Right atrium auricular region (tissue), 2 donors: ENCODE measurements around the gene SPOCK2. TPM values are rescaled to one million over a fixed set of nuclear protein-coding genes. Genes with fewer than 3 reads are reported as not detected.

Experiments used
- DNase-seq: peaks from one replicate; pipeline ENCODE4 v3.0.0-alpha.2; 2019; ENCODE audit warnings: low spot score
- H3K27ac ChIP-seq, 2 donors: fragments of 200-600 bp; sonication (generic); 1 replicate in 1 of 2; 2 replicates in 1 of 2; pipeline ENCODE4 v1.5.1; 2016 to 2019
- H3K27me3 ChIP-seq, 2 donors: fragments of 200-600 bp; sonication (generic); one replicate each; pipeline versions ENCODE4 v1.5.1 to v1.6.0; 2017 to 2019
- H3K36me3 ChIP-seq: fragments of 200-600 bp; sonication (generic); one replicate; pipeline ENCODE4 v1.5.1; 2016
- H3K4me1 ChIP-seq, 2 donors: fragments of 200-600 bp; sonication (generic); one replicate each; pipeline versions ENCODE4 v1.5.1 to v1.6.0; 2017 to 2019
- H3K4me3 ChIP-seq, 2 donors: fragments of 200-600 bp; sonication (generic); 1 replicate in 1 of 2; 2 replicates in 1 of 2; pipeline ENCODE4 v1.5.1; 2017 to 2019; ENCODE audit warnings: mild to moderate bottlenecking in 1 of 2, moderate library complexity in 1 of 2
- H3K9me3 ChIP-seq, 2 donors: fragments of 200-600 bp; sonication (generic); one replicate each; pipeline ENCODE4 v1.5.1; 2019
- CTCF ChIP-seq, 2 donors: fragments of 200-600 bp; sonication (generic); IDR thresholded peaks; one replicate each; pipeline ENCODE4 v1.5.1; 2019; ENCODE audit warnings: antibody characterized with exemption in 2 of 2
- total RNA-seq, 2 donors: library from RNA; depleted of rRNA; stranded (reverse); fragments of >200 nt; gene quantifications; one replicate each; pipeline ENCODE4 v1.1.0, GENCODE V29; 2016

Gene SPOCK2
- total RNA-seq, 2 donors from 2014 or later, result 19.3 to 19.8 TPM

DNA sequence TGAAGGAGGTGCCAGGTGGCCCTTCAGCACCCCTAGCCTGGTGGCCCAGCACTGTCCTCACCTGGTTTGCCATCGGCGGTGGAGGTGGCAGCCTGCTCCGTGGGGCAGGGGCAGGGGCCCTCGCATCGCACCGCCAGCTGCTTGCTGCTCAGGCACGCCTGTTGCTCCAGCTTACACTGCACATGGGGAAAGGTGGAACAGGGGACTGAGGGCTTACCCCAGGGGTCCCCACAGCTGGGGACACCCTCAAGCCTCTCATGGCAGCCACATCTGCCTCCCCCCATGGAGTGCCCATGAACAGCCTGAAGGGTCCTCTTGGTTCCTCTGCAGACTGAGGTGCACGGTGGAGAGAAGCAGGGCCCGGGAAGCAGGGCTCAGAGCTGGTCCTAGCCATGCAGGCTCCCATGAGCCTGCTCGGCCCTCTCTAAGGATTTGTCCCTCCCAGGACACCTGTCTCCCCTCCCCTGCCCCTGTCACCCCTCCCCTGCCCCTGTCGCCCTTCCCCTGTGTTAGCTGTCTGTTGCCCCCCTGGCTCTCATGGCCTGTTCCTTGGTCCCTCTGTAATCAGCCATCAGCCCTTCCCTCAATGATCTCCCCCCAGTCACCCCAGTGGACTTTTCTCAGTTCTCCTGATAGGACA, 20.1 kb downstream of the SPOCK2 start:
- H3K4me1 ChIP-seq, result peaks cover 0 to 33% of the 10 kb centered on the region in 2 donors
- H3K27me3 ChIP-seq, result no peaks in the 10 kb centered on the region
- H3K27ac ChIP-seq, result no peak overlapping the region
- no peak overlapping the region for H3K4me3 ChIP-seq
- DNase-seq, result no peak
- no peaks in the 10 kb centered on the region for H3K36me3 ChIP-seq
- no peak for TF ChIP-seq CTCF (IDR thresholded peaks at IDR 0.05)
- H3K9me3 ChIP-seq, result no peaks in the 10 kb centered on the region

DNA sequence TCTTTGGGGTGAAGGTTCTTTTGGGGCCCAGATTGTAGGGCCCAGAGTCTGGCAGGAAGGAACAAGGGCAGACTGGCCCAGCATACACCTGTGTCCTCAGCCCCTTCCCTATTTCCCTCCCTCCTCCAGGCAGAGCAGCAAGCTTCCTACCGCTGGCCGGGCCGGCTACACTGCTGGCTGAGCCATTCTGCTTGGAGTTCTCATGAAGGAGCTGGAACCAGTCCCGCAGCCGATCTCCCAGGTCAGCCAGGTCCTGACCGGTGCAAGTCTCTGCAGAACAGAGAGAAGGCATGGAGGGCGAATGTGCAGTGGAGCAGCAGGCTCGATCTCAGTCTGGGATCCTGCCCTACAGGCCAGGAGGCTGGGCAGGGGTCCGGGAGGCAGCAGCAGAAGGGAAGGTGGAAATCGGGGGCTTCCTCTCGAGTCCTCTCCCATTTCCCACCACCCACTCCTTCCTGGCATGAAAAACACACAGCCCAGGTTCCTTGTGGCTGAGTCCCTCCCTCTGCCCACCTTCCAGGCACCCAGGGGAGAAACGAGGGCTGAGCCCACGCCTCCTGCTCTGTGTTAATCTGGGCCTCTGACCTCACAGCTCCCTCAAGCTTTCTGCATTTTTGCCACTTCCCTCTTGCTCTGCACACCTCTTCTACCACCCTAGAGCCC, 20.8 kb downstream of the SPOCK2 start:
- H3K4me1 ChIP-seq, result peaks cover 0 to 31% of the 10 kb centered on the region in 2 donors
- no peaks in the 10 kb centered on the region for H3K9me3 ChIP-seq
- H3K36me3 ChIP-seq, result no peaks in the 10 kb centered on the region
- no peak overlapping the region for H3K4me3 ChIP-seq
- no peak overlapping the region for H3K27ac ChIP-seq
- no peak for DNase-seq
- TF ChIP-seq CTCF (IDR thresholded peaks at IDR 0.05), result no peak
- no peaks in the 10 kb centered on the region for H3K27me3 ChIP-seq

- peaks cover 0 to 31% of the 10 kb centered on the region in 2 donors for H3K4me1 ChIP-seq
- no peak overlapping the region for H3K27ac ChIP-seq
- H3K4me3 ChIP-seq, result no peak overlapping the region
- no peak for TF ChIP-seq CTCF (IDR thresholded peaks at IDR 0.05)
- no peaks in the 10 kb centered on the region for H3K27me3 ChIP-seq
- no peaks in the 10 kb centered on the region for H3K9me3 ChIP-seq
- DNase-seq, result no peak
- no peaks in the 10 kb centered on the region for H3K36me3 ChIP-seq
Observed at GRCh38 chr10:72066318-72067284, 21.8 kb downstream of the SPOCK2 start.

DNA sequence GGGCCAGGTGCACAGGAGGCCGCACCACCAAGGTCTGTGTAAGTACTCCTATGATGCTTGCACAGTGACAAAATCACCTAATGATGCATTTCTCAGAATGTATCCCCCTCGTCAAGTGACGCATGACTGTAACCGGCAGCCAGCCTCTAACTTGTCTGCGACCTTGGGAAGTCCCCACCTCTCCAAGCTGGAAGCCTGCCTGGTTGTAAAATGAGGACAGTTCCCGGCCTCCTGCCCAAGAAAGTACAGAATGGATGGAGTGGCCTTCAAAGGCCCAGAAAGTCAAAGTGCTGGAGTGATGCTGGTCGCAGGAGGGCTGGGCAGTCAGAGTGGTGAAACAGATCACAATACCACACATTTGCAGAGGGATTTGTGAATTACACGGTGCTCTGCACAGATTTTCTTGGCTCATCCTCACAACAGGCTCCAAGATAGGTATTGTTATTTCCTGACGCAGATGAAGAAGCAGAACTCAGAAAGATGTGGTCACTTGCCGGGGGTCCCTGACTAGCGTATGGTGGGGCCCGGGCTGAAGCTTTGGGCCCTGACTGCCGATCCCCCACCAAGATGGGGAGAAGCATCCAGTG, 22.8 kb downstream of the SPOCK2 start:
- no peaks in the 10 kb centered on the region for H3K36me3 ChIP-seq
- no peak for DNase-seq
- no peaks in the 10 kb centered on the region for H3K27me3 ChIP-seq
- peaks cover 0 to 31% of the 10 kb centered on the region in 2 donors for H3K4me1 ChIP-seq
- H3K4me3 ChIP-seq, result no peak overlapping the region
- H3K27ac ChIP-seq, result peak overlapping the region in 1 of 2 donors; percentile 25
- H3K9me3 ChIP-seq, result no peaks in the 10 kb centered on the region
- no peak for TF ChIP-seq CTCF (IDR thresholded peaks at IDR 0.05)

DNA sequence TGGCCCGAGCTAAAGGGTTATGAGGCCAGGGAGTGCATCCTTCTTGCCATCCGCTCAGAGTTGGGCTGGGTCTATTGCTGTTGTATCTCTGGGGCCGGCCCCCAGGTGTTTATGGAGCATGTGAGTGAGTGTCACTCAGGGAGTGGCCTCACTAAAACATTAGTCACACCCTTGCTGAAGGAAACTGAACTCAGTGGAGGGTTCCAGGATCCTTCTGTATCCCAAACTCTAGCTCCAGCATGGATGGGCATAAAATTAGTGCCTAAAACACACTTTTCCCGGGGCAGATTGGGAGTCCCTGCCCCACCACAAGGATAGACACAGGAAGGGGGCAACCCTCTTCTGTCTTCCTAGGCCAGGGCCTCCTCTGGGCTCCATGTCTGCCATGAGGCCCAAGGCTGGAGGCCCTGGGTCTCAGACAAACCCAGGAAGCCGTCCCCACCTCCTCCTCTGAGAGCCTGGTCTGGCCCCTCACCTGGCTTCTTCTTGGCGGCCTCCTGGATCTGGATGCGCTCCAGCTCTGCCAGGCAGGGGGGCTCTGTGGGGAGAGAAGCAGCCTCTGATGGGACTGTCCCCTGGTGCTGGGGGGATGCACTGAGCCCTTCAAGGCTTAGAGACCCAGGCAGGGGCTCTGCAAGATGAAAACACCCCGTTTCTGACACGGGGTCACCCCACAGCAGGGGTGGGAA, 24.5 kb downstream of the SPOCK2 start:
- no peaks in the 10 kb centered on the region for H3K9me3 ChIP-seq
- no peaks in the 10 kb centered on the region for H3K27me3 ChIP-seq
- no peak for DNase-seq
- TF ChIP-seq CTCF (IDR thresholded peaks at IDR 0.05), result no peak
- H3K27ac ChIP-seq, result no peak overlapping the region
- peaks cover 0 to 33% of the 10 kb centered on the region in 2 donors for H3K4me1 ChIP-seq
- H3K36me3 ChIP-seq, result no peaks in the 10 kb centered on the region
- no peak overlapping the region for H3K4me3 ChIP-seq
